K562 (cell line): ENCODE measurements around the gene SMAD3. TPM values are rescaled to one million over a fixed set of nuclear protein-coding genes. Genes with fewer than 3 reads are reported as not detected.
A peak's percentile ranks its signal among the peaks of the same experiment; 100 is the strongest.

Source experiments
- C11orf30 ChIP-seq: fragments of 450-650 bp; IDR thresholded peaks from 2 replicates; pipeline ENCODE4 v1.6.1; 2016; ENCODE audit warnings: low read depth, mild to moderate bottlenecking
- CAMTA2 ChIP-seq: fragments of 250-450 bp; sonication (Bioruptor Pico); conservative IDR thresholded peaks from 2 replicates; pipeline ENCODE4 v1.5.1; 2022
- E2F1 ChIP-seq: sonication (generic); formaldehyde crosslinking; IDR thresholded peaks from 2 replicates; pipeline ENCODE4 v1.8.1; 2023; ENCODE audit warnings: mild to moderate bottlenecking, missing genetic modification reagents, moderate library complexity
- KHSRP ChIP-seq: fragments of 450-650 bp; IDR thresholded peaks from 2 replicates; pipeline ENCODE4 v1.6.1; 2017
- MCM7 ChIP-seq, 2 experiments: fragments of 450-650 bp; IDR thresholded peaks; 2 replicates each; pipeline ENCODE4 v1.6.1; 2016 to 2018
- MEF2D ChIP-seq: conservative IDR thresholded peaks from 2 replicates; pipeline ENCODE4 v1.6.1; 2016; ENCODE audit warnings: low read depth, missing genetic modification characterization, missing compliant biosample characterization
- NCOR1 ChIP-seq: fragments of 450-650 bp; IDR thresholded peaks from 2 replicates; pipeline ENCODE4 v1.6.1; 2016; ENCODE audit warnings: mild to moderate bottlenecking, moderate library complexity
- NR2C2 ChIP-seq, 2 experiments: fragments of 200-800 bp in 1 of 2; sonication (Bioruptor generic) in 1 of 2; sonication (generic) in 1 of 2; formaldehyde crosslinking in 1 of 2; IDR thresholded peaks; 2 replicates each; pipeline versions ENCODE4 v1.6.1 to v1.8.0; 2016 to 2022; ENCODE audit warnings: mild to moderate bottlenecking in 1 of 2, missing compliant biosample characterization in 1 of 2, missing genetic modification characterization in 1 of 2, missing genetic modification reagents in 1 of 2
- PKNOX1 ChIP-seq: fragments of 450-650 bp; IDR thresholded peaks from 2 replicates; pipeline ENCODE4 v1.6.1; 2016
- RCOR1 ChIP-seq, 2 experiments: IDR thresholded peaks; 2 replicates each; pipeline ENCODE4 v1.6.1; 2012; ENCODE audit warnings: low read depth in 2 of 2, low read length in 2 of 2, borderline replicate concordance in 1 of 2, improper control_type of control experiment in 1 of 2
- RHOXF2B ChIP-seq: fragments of 250-450 bp; sonication (Bioruptor Pico); conservative IDR thresholded peaks from 2 replicates; pipeline ENCODE4 v1.5.1; 2021
- ZNF121 ChIP-seq: sonication (generic); formaldehyde crosslinking; conservative IDR thresholded peaks from 2 replicates; pipeline ENCODE4 v1.8.0; 2022; ENCODE audit warnings: missing genetic modification reagents
- ZNF143 ChIP-seq: sonication (generic); formaldehyde crosslinking; IDR thresholded peaks from 2 replicates; pipeline ENCODE4 v1.9.0; 2022; ENCODE audit warnings: mild to moderate bottlenecking, missing genetic modification reagents
- ZNF3 ChIP-seq: fragments of 250-450 bp; sonication (Bioruptor Pico); IDR thresholded peaks from 2 replicates; pipeline ENCODE4 v1.5.0; 2021; ENCODE audit warnings: mild to moderate bottlenecking, moderate library complexity
- ZNF316 ChIP-seq: fragments of 450-650 bp; IDR thresholded peaks from 2 replicates; pipeline ENCODE4 v1.6.1; 2016
- ZNF354B ChIP-seq: fragments of 250-450 bp; sonication (Bioruptor Pico); IDR thresholded peaks from 2 replicates; pipeline ENCODE4 v1.4.0; 2020
- ZNF57 ChIP-seq: fragments of 450-650 bp; formaldehyde crosslinking; IDR thresholded peaks from 2 replicates; pipeline ENCODE4 v1.4.0; 2020; ENCODE audit warnings: mild to moderate bottlenecking, moderate library complexity
- ZNF830 ChIP-seq: fragments of 250-450 bp; sonication (Bioruptor Pico); IDR thresholded peaks from 2 replicates; pipeline ENCODE4 v1.5.0; 2021; ENCODE audit warnings: mild to moderate bottlenecking
- polyA plus RNA-seq, 8 experiments: library from polyadenylated mRNA; depleted of rRNA in 4 of 8; stranded (reverse) in 5 of 8; unstranded in 3 of 8; fragments of >200 nt; fragmentation: Nextera tagmentation in 2 of 8; fragmentation: Illumina TruSeq in 1 of 8; extraction: Ambion mirVana in 2 of 8; extraction: Trizol in 1 of 8; gene quantifications; 2 replicates each; pipeline versions ENCODE4 v1.2.1 to v1.2.3, GENCODE V29; 2011 to 2014; ENCODE audit warnings: inconsistent platforms in 1 of 8, missing spikeins in 1 of 8
- total RNA-seq, 7 experiments: library from RNA; depleted of rRNA in 6 of 7; stranded (reverse); fragments of >200 nt in 6 of 7; fragmentation: Illumina TruSeq in 2 of 7; extraction: Trizol in 2 of 7; gene quantifications; 2 replicates each; pipeline versions ENCODE4 v1.2.1 to v1.2.3, GENCODE V29; 2011 to 2021; ENCODE audit warnings: low replicate concordance in 1 of 7
- TF ChIP-seq, protein P1 (sequence below), 2 experiments: fragments of 450-650 bp; IDR thresholded peaks; 2 replicates each; pipeline ENCODE4 v1.6.1; 2016; ENCODE audit warnings: mild to moderate bottlenecking in 2 of 2, borderline replicate concordance in 1 of 2, low read depth in 1 of 2, moderate library complexity in 1 of 2

The SMAD3 gene
- total and polyA plus RNA-seq, 9 of the 15 experiments (the other 6 are each of a cell fraction or from before 2014, with no cell fraction given) = 4.3 to 39.2 (median 11.1) TPM

- TF ChIP-seq, protein P1, sequence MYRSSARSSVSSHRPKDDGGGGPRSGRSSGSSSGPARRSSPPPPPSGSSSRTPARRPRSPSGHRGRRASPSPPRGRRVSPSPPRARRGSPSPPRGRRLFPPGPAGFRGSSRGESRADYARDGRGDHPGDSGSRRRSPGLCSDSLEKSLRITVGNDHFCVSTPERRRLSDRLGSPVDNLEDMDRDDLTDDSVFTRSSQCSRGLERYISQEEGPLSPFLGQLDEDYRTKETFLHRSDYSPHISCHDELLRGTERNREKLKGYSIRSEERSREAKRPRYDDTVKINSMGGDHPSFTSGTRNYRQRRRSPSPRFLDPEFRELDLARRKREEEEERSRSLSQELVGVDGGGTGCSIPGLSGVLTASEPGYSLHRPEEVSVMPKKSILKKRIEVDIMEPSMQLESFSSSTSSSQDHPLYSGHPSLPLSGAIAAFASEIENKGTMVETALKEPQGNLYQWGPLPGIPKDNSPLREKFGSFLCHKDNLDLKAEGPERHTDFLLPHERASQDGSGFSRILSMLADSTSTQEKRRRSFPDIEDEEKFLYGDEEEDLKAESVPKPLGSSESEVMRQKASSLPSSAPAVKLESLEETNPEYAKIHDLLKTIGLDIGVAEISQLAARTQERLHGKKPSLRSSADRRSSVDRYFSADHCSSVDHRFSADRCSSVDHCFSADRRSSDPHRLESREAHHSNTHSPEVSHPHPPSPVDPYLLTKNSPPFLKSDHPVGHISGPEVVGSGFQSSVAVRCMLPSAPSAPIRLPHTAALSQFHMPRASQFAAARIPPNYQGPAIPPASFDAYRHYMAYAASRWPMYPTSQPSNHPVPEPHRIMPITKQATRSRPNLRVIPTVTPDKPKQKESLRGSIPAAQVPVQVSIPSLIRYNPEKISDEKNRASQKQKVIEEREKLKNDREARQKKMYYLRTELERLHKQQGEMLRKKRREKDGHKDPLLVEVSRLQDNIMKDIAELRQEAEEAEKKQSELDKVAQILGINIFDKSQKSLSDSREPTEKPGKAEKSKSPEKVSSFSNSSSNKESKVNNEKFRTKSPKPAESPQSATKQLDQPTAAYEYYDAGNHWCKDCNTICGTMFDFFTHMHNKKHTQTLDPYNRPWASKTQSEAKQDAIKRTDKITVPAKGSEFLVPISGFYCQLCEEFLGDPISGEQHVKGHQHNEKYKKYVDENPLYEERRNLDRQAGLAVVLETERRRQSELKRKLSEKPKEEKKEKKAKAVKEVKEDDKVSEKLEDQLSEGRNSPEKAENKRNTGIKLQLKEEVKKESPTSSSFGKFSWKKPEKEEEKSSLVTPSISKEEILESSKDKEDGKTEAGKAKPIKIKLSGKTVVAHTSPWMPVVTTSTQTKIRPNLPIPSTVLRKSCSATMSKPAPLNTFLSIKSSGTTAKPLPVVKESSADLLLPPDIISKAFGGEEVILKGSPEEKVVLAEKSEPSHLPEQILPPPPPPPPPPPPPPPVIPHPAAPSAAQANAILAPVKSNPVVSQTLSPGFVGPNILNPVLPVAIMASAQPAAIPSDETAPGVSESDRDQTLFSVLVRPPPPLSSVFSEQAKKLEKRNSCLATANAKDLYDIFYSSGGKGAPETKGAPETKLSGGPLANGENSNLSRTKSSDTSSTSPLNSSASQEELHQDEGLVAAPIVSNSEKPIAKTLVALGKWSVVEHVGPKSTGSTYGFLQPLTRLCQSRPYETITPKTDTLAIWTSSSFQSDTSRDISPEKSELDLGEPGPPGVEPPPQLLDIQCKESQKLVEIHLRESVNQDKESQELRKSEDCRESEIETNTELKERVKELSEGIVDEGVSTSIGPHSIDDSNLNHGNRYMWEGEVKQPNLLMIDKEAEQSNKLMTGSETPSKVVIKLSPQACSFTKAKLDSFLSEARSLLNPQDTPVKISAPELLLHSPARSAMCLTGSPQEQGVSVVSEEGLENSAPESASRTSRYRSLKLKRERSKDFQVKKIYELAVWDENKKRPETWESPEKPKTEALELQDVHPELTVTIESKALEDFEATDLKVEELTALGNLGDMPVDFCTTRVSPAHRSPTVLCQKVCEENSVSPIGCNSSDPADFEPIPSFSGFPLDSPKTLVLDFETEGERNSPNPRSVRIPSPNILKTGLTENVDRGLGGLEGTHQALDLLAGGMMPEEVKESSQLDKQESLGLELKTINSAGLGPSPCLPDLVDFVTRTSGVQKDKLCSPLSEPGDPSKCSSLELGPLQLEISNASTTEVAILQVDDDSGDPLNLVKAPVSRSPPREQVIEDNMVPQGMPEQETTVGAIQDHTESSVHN (IDR thresholded peaks at IDR 0.05; ENCODE audit: borderline replicate concordance in 1 of 2, low read depth in 1 of 2) = peak in 1 of 2 experiments; percentile 95; a peak in 2 of 4 replicates
- TF ChIP-seq ZNF830 (CRISPR knock-in tag) (no peak), KHSRP (no peak), ZNF3 (no peak), NR2C2 (CRISPR knock-in tag; IDR thresholded peaks at IDR 0.05) (no peak), NR2C2 (tag; IDR thresholded peaks at IDR 0.05) (peak; percentile 39; the same call in 1 of the 2 replicates), MEF2D (tag) (peak; percentile 63; the same call in 1 of the 2 replicates), ZNF143 (CRISPR knock-in tag) (no peak), RCOR1 (IDR thresholded peaks at IDR 0.05; ENCODE audit: borderline replicate concordance in 1 of 2, low read depth in 2 of 2, low read length in 2 of 2) (peak; percentile 7 to 69; a peak in 2 of 4 replicates), CAMTA2 (CRISPR knock-in tag) (no peak), ZNF57 (CRISPR knock-in tag) (no peak), C11orf30 (peak; percentile 66), E2F1 (CRISPR knock-in tag) (no peak), ZNF121 (no peak), ZNF316 (peak; percentile 71), MCM7 (IDR thresholded peaks at IDR 0.05) (no peak), RHOXF2B (CRISPR knock-in tag) (no peak), ZNF354B (no peak), NCOR1 (peak; percentile 55), PKNOX1 (peak; percentile 52)
These were observed 40.9 kb upstream of the SMAD3 start (continued) for GRCh38 chr15:67024314-67024997.
